Sigmoid colon (tissue), 7 donors: ENCODE results near the gene KCNMB2. TPM values are rescaled to one million over a fixed set of nuclear protein-coding genes. Genes with fewer than 3 reads are reported as not detected.

Experiments
- DNase-seq: peaks from one replicate; pipeline ENCODE4 v3.0.0-alpha.2; 2019
- H3K27ac ChIP-seq, 4 donors: fragments of 200-600 bp; sonication (generic); one replicate each; pipeline ENCODE4 v1.5.1; 2016 to 2019; ENCODE audit warnings: mild to moderate bottlenecking in 1 of 4
- H3K27me3 ChIP-seq, 3 donors: fragments of 200-600 bp; sonication (generic); one replicate each; pipeline ENCODE4 v1.5.1; 2019; ENCODE audit warnings: mild to moderate bottlenecking in 1 of 3
- H3K36me3 ChIP-seq, 4 donors: fragments of 200-600 bp; sonication (generic); one replicate each; pipeline ENCODE4 v1.5.1; 2016 to 2019
- H3K4me1 ChIP-seq, 4 donors: fragments of 200-600 bp; sonication (generic); one replicate each; pipeline ENCODE4 v1.5.1; 2017 to 2019
- H3K4me3 ChIP-seq, 4 donors: fragments of 200-600 bp; sonication (generic); one replicate each; pipeline ENCODE4 v1.5.1; 2017 to 2019; ENCODE audit warnings: mild to moderate bottlenecking in 2 of 4, moderate library complexity in 1 of 4
- H3K9me3 ChIP-seq, 4 donors: fragments of 200-600 bp in 3 of 4; sonication (generic) in 3 of 4; one replicate each; pipeline versions ENCODE4 v1.5.1 to v1.6.1; 2013 to 2019
- CTCF ChIP-seq, 4 experiments: fragments of 450-650 bp in 3 of 4; fragments of 200-600 bp in 1 of 4; IDR thresholded peaks; one replicate each; pipeline ENCODE4 v1.5.1; 2016 to 2019; ENCODE audit warnings: antibody characterized with exemption in 4 of 4, mild to moderate bottlenecking in 3 of 4, moderate library complexity in 2 of 4
- EP300 ChIP-seq, 4 donors: sonication (generic); formaldehyde crosslinking; IDR thresholded peaks; one replicate each; pipeline ENCODE4 v1.6.1; 2017; ENCODE audit warnings: antibody characterized with exemption in 4 of 4
- POLR2A ChIP-seq, 2 donors: fragments of 450-650 bp; IDR thresholded peaks; one replicate each; pipeline ENCODE4 v1.6.1; 2016; ENCODE audit warnings: antibody characterized with exemption in 2 of 2, mild to moderate bottlenecking in 2 of 2, moderate library complexity in 2 of 2
- POLR2AphosphoS5 ChIP-seq, 4 donors: sonication (generic); formaldehyde crosslinking; IDR thresholded peaks; one replicate each; pipeline ENCODE4 v1.6.1; 2017; ENCODE audit warnings: antibody characterized with exemption in 4 of 4
- WGBS, 2 donors: extraction: QIAGEN DNeasy Blood & Tissue Kit; methylation state at CpG; one replicate each; pipeline ENCODE4 v1.1.7; 2013; 5-methylcytosine and 5-hydroxymethylcytosine counted together
- intact Hi-C: fragments of 100-400 bp; cut with DNase I; formaldehyde crosslinking; loops from one replicate; pipeline ENCODE4 v1.15.1; 2023
- polyA plus RNA-seq, 3 donors: library from polyadenylated mRNA; stranded (reverse); fragments of 200-250 nt; gene quantifications; one replicate each; pipeline ENCODE4 v1.2.3, GENCODE V29; 2013
- total RNA-seq, 4 donors: library from RNA; depleted of rRNA; stranded (reverse); fragments of >200 nt; gene quantifications; one replicate each; pipeline ENCODE4 v1.1.0, GENCODE V29; 2016
- donor health status: healthy with polysubstance abuse.
- donor health status: Bipolar disorder and iron deficiency.
- donor health status: healthy.

KCNMB2 gene
- total and polyA plus RNA-seq, 7 donors, result 0.22 to 3.2 (median 1.5) TPM; not detected in 1

GRCh38 chr3:178676942-178677790 lies 140.9 kb downstream of the KCNMB2 start:
- no peaks in the 10 kb centered on the region for H3K36me3 ChIP-seq
- WGBS, 2 donors, result 72 to 82% methylated on average over 9 of the region's 9 CpGs
- DNase-seq, result no peak
- H3K4me1 ChIP-seq, result peaks cover 0 to 4% (median 2%) of the 10 kb centered on the region in 4 donors
- no peak overlapping the region for H3K27ac ChIP-seq
- H3K27me3 ChIP-seq, result no peaks in the 10 kb centered on the region
- no peak for TF ChIP-seq POLR2AphosphoS5 (IDR thresholded peaks at IDR 0.05)
- no peak for TF ChIP-seq POLR2A (IDR thresholded peaks at IDR 0.05)
- no peak for TF ChIP-seq CTCF (IDR thresholded peaks at IDR 0.05)
- TF ChIP-seq EP300 (IDR thresholded peaks at IDR 0.05), result no peak
- no peaks in the 10 kb centered on the region for H3K9me3 ChIP-seq
- intact Hi-C loops, result no loop called here
- H3K4me3 ChIP-seq, result no peak overlapping the region

- no peak for DNase-seq
- Histone ChIP-seq H3K27ac (no peak overlapping the region), H3K36me3 (no peaks in the 10 kb centered on the region), H3K27me3 (no peaks in the 10 kb centered on the region), H3K4me1 (no peaks in the 10 kb centered on the region), H3K4me3 (no peak overlapping the region), H3K9me3 (no peaks in the 10 kb centered on the region)
- whole genome bisulfite sequencing, 2 donors, result 75 to 83% methylated on average over 2 of the region's 2 CpGs
- TF ChIP-seq POLR2A (IDR thresholded peaks at IDR 0.05) (no peak), POLR2AphosphoS5 (IDR thresholded peaks at IDR 0.05) (no peak), EP300 (IDR thresholded peaks at IDR 0.05) (no peak), CTCF (IDR thresholded peaks at IDR 0.05) (no peak)
- intact Hi-C loops, result no loop called here
Observed at GRCh38 chr3:178677961-178678360, 141.7 kb downstream of the KCNMB2 start.

GRCh38 chr3:178680037-178680436 lies 143.8 kb downstream of the KCNMB2 start:
- H3K27me3 ChIP-seq, result no peaks in the 10 kb centered on the region
- intact Hi-C loops, result no loop called here
- no peak overlapping the region for H3K4me3 ChIP-seq
- WGBS, 2 donors, result 47 to 62% methylated on average over 3 of the region's 3 CpGs
- H3K36me3 ChIP-seq, result no peaks in the 10 kb centered on the region
- no peak for DNase-seq
- TF ChIP-seq CTCF (IDR thresholded peaks at IDR 0.05), result no peak
- TF ChIP-seq POLR2AphosphoS5 (IDR thresholded peaks at IDR 0.05), result no peak
- TF ChIP-seq POLR2A (IDR thresholded peaks at IDR 0.05), result no peak
- no peak for TF ChIP-seq EP300 (IDR thresholded peaks at IDR 0.05)
- H3K4me1 ChIP-seq, result no peaks in the 10 kb centered on the region
- H3K27ac ChIP-seq, result no peak overlapping the region
- no peaks in the 10 kb centered on the region for H3K9me3 ChIP-seq

- intact Hi-C loops, result no loop called here
Observed at GRCh38 chr3:178680489-178680888, 144.3 kb downstream of the KCNMB2 start.

More at GRCh38 chr3:178680489-178680888, 144.3 kb downstream of the KCNMB2 start:
- Histone ChIP-seq H3K9me3 (no peaks in the 10 kb centered on the region), H3K27ac (no peak overlapping the region), H3K27me3 (no peaks in the 10 kb centered on the region), H3K4me3 (no peak overlapping the region), H3K4me1 (no peaks in the 10 kb centered on the region), H3K36me3 (no peaks in the 10 kb centered on the region)
- 81 to 86% methylated on average over 2 of the region's 2 CpGs for WGBS, 2 donors
- no peak for DNase-seq
- TF ChIP-seq POLR2AphosphoS5 (IDR thresholded peaks at IDR 0.05) (no peak), EP300 (IDR thresholded peaks at IDR 0.05) (no peak), CTCF (IDR thresholded peaks at IDR 0.05) (no peak), POLR2A (IDR thresholded peaks at IDR 0.05) (no peak)
